Prostate gland (tissue), 2 donors: Measurements from ENCODE around the gene PSMC6.

ENCODE experiments used
- POLR2A ChIP-seq: fragments of 450-650 bp; IDR thresholded peaks from one replicate; pipeline ENCODE4 v1.6.1; 2016; ENCODE audit warnings: antibody characterized with exemption, mild to moderate bottlenecking
- POLR2AphosphoS5 ChIP-seq: sonication (generic); formaldehyde crosslinking; IDR thresholded peaks from one replicate; pipeline ENCODE4 v1.6.1; 2017; ENCODE audit warnings: antibody characterized with exemption
- TF ChIP-seq, protein P1 (sequence below), 4 experiments: fragments of 200-600 bp in 2 of 4; fragments of 450-650 bp in 2 of 4; sonication (generic) in 2 of 4; IDR thresholded peaks; 1 replicate in 3 of 4; 2 replicates in 1 of 4; pipeline ENCODE4 v1.5.1; 2016 to 2019; ENCODE audit warnings: antibody characterized with exemption in 4 of 4, mild to moderate bottlenecking in 2 of 4, moderate library complexity in 2 of 4

DNA sequence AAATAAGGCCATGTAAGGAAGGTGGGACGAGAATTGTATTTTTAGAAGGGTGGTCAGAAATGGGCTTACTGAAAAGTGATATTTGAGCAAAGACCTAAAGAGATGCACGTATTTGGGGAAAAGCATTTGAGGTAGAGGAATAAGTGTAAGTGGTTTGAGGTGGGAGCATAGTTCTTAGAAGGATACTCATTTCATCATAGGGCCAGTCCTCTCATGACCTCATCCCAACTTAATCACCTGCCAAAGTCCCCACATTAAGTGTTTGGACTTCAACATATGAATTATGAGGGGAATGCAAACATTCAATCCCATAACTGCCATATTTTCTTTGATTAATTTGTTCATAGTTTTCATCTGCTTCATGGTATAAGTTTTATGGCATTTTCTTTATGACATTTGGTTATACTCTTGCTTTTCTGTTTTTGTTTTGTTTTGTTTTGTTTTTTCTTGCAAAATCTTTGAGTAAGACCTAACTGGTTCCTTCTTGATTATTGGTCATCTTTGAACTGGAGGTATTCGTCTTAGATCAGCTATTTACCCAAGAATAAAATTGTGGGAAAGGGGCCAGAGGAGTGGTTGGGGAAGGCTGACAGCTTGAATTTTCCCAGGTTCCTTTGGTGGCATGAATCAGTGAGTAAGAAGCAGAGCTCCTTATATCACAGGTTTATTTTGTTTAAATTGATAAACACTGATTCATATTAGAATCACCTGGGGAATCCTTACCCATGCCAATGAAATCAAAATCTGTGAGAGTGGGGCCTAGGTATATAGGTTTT lies 60.2 kb downstream of the PSMC6 start:
- TF ChIP-seq, protein P1, sequence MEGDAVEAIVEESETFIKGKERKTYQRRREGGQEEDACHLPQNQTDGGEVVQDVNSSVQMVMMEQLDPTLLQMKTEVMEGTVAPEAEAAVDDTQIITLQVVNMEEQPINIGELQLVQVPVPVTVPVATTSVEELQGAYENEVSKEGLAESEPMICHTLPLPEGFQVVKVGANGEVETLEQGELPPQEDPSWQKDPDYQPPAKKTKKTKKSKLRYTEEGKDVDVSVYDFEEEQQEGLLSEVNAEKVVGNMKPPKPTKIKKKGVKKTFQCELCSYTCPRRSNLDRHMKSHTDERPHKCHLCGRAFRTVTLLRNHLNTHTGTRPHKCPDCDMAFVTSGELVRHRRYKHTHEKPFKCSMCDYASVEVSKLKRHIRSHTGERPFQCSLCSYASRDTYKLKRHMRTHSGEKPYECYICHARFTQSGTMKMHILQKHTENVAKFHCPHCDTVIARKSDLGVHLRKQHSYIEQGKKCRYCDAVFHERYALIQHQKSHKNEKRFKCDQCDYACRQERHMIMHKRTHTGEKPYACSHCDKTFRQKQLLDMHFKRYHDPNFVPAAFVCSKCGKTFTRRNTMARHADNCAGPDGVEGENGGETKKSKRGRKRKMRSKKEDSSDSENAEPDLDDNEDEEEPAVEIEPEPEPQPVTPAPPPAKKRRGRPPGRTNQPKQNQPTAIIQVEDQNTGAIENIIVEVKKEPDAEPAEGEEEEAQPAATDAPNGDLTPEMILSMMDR (IDR thresholded peaks at IDR 0.05): no peak
- TF ChIP-seq POLR2A (no peak), POLR2AphosphoS5 (no peak)
